ENCODE results near the gene PTGR3.

The PTGR3 gene

DNA sequence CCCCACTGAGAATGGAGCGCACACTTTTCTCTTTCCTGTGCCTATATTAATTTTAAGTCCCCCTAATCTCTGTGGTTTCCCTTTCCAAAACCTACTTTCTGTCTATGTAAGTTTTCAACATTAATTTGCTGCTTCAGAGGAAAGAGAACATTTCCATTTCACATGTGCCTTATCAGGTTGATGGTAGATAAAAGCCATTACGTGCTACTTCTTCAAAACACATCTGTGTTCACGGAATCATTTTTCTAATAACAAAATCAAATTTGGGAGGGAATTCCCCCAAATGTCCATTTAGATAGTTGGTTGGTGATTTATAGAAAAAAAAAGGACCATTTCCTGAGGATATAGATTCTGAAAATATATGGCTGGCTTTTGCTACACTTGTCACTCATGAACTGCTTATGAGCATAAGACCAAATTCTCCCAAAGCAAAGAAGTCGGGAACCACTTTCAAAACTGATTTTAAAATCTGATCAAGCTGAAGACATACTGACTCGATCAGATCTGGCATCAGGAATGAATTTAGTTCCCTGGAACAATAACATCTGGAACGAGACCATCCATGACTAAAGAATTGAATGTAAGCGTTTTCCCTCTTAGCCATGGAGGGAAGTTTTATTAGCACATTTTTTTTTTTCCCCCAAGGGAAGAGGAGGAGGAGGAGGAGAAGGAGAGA, 8.2 kb downstream of the PTGR3 start:
- Histone ChIP-seq H3K36me3 (peaks cover 0 to 10% (median 0%) of the 10 kb centered on the region in 3 donors), H3K27ac (no peak overlapping the region), H3K9me3 (no peaks in the 10 kb centered on the region), H3K27me3 (no peaks in the 10 kb centered on the region), H3K4me1 (peaks cover 0 to 47% (median 23%) of the 10 kb centered on the region in 4 donors), H3K4me3 (no peak overlapping the region)
- intact Hi-C loops (cut with DNase I; ENCODE audit: low total_unique reads) = no loop called here
- no peak for DNase-seq
- TF ChIP-seq, protein P1, sequence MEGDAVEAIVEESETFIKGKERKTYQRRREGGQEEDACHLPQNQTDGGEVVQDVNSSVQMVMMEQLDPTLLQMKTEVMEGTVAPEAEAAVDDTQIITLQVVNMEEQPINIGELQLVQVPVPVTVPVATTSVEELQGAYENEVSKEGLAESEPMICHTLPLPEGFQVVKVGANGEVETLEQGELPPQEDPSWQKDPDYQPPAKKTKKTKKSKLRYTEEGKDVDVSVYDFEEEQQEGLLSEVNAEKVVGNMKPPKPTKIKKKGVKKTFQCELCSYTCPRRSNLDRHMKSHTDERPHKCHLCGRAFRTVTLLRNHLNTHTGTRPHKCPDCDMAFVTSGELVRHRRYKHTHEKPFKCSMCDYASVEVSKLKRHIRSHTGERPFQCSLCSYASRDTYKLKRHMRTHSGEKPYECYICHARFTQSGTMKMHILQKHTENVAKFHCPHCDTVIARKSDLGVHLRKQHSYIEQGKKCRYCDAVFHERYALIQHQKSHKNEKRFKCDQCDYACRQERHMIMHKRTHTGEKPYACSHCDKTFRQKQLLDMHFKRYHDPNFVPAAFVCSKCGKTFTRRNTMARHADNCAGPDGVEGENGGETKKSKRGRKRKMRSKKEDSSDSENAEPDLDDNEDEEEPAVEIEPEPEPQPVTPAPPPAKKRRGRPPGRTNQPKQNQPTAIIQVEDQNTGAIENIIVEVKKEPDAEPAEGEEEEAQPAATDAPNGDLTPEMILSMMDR (IDR thresholded peaks at IDR 0.05) = no peak

DNA sequence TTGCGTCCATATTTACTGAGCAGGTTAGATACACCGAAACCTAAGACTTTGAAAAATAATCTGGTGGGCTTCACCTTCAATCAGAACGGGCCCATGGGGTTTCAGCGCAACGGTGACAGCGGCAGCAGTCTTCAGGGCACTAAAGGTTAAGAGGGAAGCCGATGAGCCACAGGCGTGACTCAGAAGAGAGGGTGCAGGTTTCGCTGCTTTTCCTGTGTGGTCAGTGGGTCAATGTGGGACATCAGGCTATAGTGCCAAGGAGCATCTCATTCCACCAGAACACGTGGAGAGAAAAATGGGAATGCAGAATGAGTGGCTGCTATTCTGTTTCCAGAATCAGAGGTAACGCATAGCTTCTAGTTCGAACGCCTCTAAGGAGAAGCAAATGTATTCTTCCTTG, 8.9 kb downstream of the PTGR3 start:
- Histone ChIP-seq H3K27me3 (no peaks in the 10 kb centered on the region), H3K27ac (no peak overlapping the region), H3K9me3 (no peaks in the 10 kb centered on the region), H3K4me1 (peaks cover 0 to 41% (median 21%) of the 10 kb centered on the region in 4 donors), H3K36me3 (peaks cover 0 to 10% (median 0%) of the 10 kb centered on the region in 3 donors), H3K4me3 (no peak overlapping the region)
- DNase-seq = no peak
- intact Hi-C loops (cut with DNase I; ENCODE audit: low total_unique reads) = no loop called here
- TF ChIP-seq, protein P1 (IDR thresholded peaks at IDR 0.05) = no peak

DNA sequence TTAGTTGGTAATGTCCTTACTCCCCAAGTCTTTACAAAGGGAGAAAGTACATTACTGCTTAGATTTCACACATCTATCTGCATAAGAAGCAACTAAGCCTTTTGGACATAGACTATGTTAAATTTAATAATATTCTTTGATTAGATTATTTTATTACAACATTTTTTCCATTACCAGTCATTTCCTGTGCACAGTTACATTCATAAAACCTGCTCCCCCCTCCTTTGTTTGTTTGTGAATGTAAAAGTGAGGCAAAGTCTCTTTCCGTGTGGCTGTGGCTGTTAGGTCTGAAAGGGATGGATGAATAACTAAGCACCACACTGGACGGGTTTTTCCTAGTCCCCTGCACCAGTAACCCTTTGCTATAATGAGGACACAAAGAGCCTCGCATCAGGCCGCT, 9.6 kb downstream of the PTGR3 start:
- Histone ChIP-seq H3K4me3 (no peak overlapping the region), H3K4me1 (peaks cover 0 to 33% (median 14%) of the 10 kb centered on the region in 4 donors), H3K27ac (no peak overlapping the region), H3K27me3 (no peaks in the 10 kb centered on the region), H3K36me3 (peaks cover 0 to 10% (median 0%) of the 10 kb centered on the region in 3 donors), H3K9me3 (no peaks in the 10 kb centered on the region)
- intact Hi-C loops (cut with DNase I; ENCODE audit: low total_unique reads) = no loop called here
- no peak for DNase-seq
- TF ChIP-seq, protein P1 (IDR thresholded peaks at IDR 0.05) = no peak

DNA sequence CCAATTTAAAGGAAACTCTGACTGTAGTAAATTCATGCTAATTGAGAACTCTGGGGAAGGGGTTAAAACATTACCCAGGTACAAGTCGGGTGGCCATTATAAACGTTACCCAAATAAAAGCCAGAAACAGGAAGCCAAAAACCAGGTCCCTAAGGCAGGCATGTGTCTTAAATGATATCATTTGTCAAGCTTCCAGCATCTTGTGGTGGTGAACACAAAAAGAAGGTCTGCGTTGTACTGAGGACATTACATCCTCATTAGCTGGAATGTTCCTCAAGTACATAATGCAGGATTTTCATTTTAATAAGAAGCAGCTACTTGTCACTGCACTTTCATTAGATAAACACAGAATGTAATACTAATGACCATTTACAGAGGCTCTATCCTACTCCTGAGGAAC, 10.9 kb downstream of the PTGR3 start:
- peaks cover 0 to 20% (median 4%) of the 10 kb centered on the region in 4 donors for H3K4me1 ChIP-seq
- no peak overlapping the region for H3K27ac ChIP-seq
- no peak overlapping the region for H3K4me3 ChIP-seq
- DNase-seq = no peak
- no peaks in the 10 kb centered on the region for H3K27me3 ChIP-seq
- TF ChIP-seq, protein P1 (IDR thresholded peaks at IDR 0.05) = no peak
- H3K9me3 ChIP-seq = no peaks in the 10 kb centered on the region
- peaks cover 0 to 10% (median 0%) of the 10 kb centered on the region in 3 donors for H3K36me3 ChIP-seq
- intact Hi-C loops (cut with DNase I; ENCODE audit: low total_unique reads) = no loop called here

DNA sequence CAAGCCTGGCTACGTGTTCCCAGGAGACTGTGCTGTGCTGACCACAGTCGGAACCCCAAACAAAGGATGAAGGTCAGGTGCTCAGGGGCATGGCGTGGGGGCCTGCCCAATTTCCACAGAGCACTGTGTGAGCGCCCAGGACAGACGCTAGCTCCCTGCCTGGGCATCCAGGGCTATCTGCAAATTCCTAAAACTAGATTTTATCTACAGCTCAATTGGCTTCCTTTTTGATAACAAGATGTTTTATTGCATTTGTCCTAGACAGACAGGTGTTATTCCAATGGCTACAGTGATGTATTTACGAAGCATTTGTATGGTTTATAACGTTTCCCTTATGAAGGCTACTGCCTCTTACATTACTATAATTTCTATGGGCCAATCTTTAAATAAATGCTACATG, 16.0 kb downstream of the PTGR3 start:
- DNase-seq = no peak
- intact Hi-C loops (cut with DNase I; ENCODE audit: low total_unique reads) = no loop called here
- Histone ChIP-seq H3K27me3 (no peaks in the 10 kb centered on the region), H3K4me3 (no peak overlapping the region), H3K36me3 (peaks cover 0 to 6% (median 0%) of the 10 kb centered on the region in 3 donors), H3K27ac (no peak overlapping the region), H3K9me3 (no peaks in the 10 kb centered on the region), H3K4me1 (no peaks in the 10 kb centered on the region)
- TF ChIP-seq, protein P1 (IDR thresholded peaks at IDR 0.05) = no peak

Data from tibial artery (tissue), 4 donors.